Astrocyte (in vitro differentiated cells and primary cell): ENCODE measurements around the gene WDR37. TPM values are rescaled to one million over a fixed set of nuclear protein-coding genes. Genes with fewer than 3 reads are reported as not detected.

Source experiments
- DNase-seq: peaks from one replicate; pipeline ENCODE4 v3.0.0-alpha.2; 2010; ENCODE audit warnings: low read depth
- FAIRE-seq: peaks from 2 replicates; lab custom pipeline; 2011; peaks lifted over from hg19 to GRCh38; lab: Jason Lieb, UNC
- H2AFZ ChIP-seq: 2 replicates; pipeline ENCODE4 v1.6.0; 2012; ENCODE audit warnings: low read depth, low read length, inconsistent platforms
- H3K27ac ChIP-seq: 2 replicates; pipeline ENCODE4 v1.5.1; 2011; ENCODE audit warnings: low read depth, low read length, inconsistent platforms
- H3K27me3 ChIP-seq: 2 replicates; pipeline ENCODE4 v1.6.0; 2011; ENCODE audit warnings: low read length, inconsistent platforms; ENCODE audit not compliant: insufficient read depth
- H3K36me3 ChIP-seq: 2 replicates; pipeline ENCODE4 v1.5.1; 2011; ENCODE audit warnings: low read length, inconsistent platforms; ENCODE audit not compliant: insufficient read depth
- H3K4me1 ChIP-seq: 2 replicates; pipeline ENCODE4 v1.5.1; 2011; ENCODE audit warnings: low read length, inconsistent platforms; ENCODE audit not compliant: insufficient read depth
- H3K4me2 ChIP-seq: 2 replicates; pipeline ENCODE4 v1.6.0; 2012; ENCODE audit warnings: low read length, inconsistent platforms
- H3K4me3 ChIP-seq: 2 replicates; pipeline ENCODE4 v1.5.1; 2011; ENCODE audit warnings: low read depth, mild to moderate bottlenecking, low read length, inconsistent platforms; ENCODE audit not compliant: insufficient read depth
- H3K79me2 ChIP-seq: 2 replicates; pipeline ENCODE4 v1.6.0; 2012; ENCODE audit warnings: mild to moderate bottlenecking, low read length, inconsistent platforms; ENCODE audit not compliant: insufficient read depth
- H3K9ac ChIP-seq: 2 replicates; pipeline ENCODE4 v1.6.0; 2012; ENCODE audit warnings: mild to moderate bottlenecking, low read length, inconsistent platforms
- H3K9me3 ChIP-seq: 2 replicates; pipeline ENCODE4 v1.5.1; 2012; ENCODE audit warnings: low read depth, mild to moderate bottlenecking, low read length, inconsistent platforms; ENCODE audit not compliant: insufficient read depth
- H4K20me1 ChIP-seq: 2 replicates; pipeline ENCODE4 v1.6.0; 2012; ENCODE audit warnings: low read length, inconsistent platforms; ENCODE audit not compliant: insufficient read depth
- H3K27ac Mint-ChIP-seq: one replicate; pipeline ENCODE4 v1.8.0; 2021; ENCODE audit warnings: mild to moderate bottlenecking, mixed read lengths; ENCODE audit not compliant: unreplicated experiment
- H3K27me3 Mint-ChIP-seq: one replicate; pipeline ENCODE4 v1.8.0; 2021; ENCODE audit warnings: low read depth, mixed read lengths; ENCODE audit not compliant: unreplicated experiment
- H3K36me3 Mint-ChIP-seq: one replicate; pipeline ENCODE4 v1.8.0; 2021; ENCODE audit warnings: low read depth, mixed read lengths; ENCODE audit not compliant: unreplicated experiment
- H3K4me1 Mint-ChIP-seq: one replicate; pipeline ENCODE4 v1.8.0; 2021; ENCODE audit warnings: low read depth, mixed read lengths; ENCODE audit not compliant: unreplicated experiment
- H3K4me3 Mint-ChIP-seq: one replicate; pipeline ENCODE4 v1.8.0; 2021; ENCODE audit warnings: mild to moderate bottlenecking, moderate library complexity, mixed read lengths; ENCODE audit not compliant: unreplicated experiment
- H3K9me3 Mint-ChIP-seq: one replicate; pipeline ENCODE4 v1.8.0; 2021; ENCODE audit warnings: mild to moderate bottlenecking, mixed read lengths; ENCODE audit not compliant: unreplicated experiment
- EZH2 ChIP-seq: IDR thresholded peaks from 2 replicates; pipeline ENCODE4 v1.6.1; 2012; ENCODE audit warnings: mild to moderate bottlenecking, low read length, inconsistent platforms; ENCODE audit not compliant: insufficient read depth
- total RNA-seq: library from RNA; stranded (reverse); gene quantifications from 2 replicates; pipeline ENCODE4 v1.2.1, GENCODE V29; 2021
- TF ChIP-seq, protein P1 (sequence below): IDR thresholded peaks from 2 replicates; pipeline ENCODE4 v1.5.1; 2011; ENCODE audit warnings: low read depth, mild to moderate bottlenecking, inconsistent platforms, low read length, moderate library complexity; ENCODE audit not compliant: insufficient read depth

Gene WDR37
- total RNA-seq, 1 donor from 2014 or later, result 22.8 TPM

DNA sequence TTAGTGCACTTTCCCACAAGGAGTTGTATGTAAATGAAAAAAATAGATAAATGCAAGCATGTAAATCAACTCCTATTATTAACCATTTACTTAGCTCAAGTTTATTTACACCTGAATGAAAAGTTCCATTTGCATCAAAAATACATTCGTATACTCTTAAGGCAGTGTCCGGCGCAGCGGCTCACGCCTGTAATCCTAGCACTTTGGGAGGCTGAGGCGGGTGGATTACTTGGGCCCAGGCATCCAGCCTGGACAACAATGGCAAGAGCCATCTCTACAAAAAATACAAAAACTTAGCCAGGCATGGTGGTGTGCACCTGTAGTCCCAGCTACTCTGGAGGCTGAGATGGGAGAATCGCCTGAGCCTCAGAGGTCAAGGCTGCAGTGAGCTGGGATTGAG is 26.3 kb upstream of the WDR37 start:
- Mint-ChIP-seq H3K4me3 (no peak overlapping the region), H3K4me1 (peaks cover 4% of the 10 kb centered on the region), H3K27me3 (no peaks in the 10 kb centered on the region), H3K36me3 (peaks cover 2% of the 10 kb centered on the region), H3K9me3 (no peaks in the 10 kb centered on the region), H3K27ac (no peak overlapping the region)
- Histone ChIP-seq H2AFZ (no peak overlapping the region), H3K79me2 (no peaks in the 10 kb centered on the region), H3K4me2 (no peak overlapping the region), H3K27ac (no peak overlapping the region), H3K27me3 (no peaks in the 10 kb centered on the region), H3K4me3 (no peak overlapping the region), H3K36me3 (no peaks in the 10 kb centered on the region), H3K9me3 (no peaks in the 10 kb centered on the region), H4K20me1 (no peaks in the 10 kb centered on the region), H3K9ac (no peak overlapping the region), H3K4me1 (no peaks in the 10 kb centered on the region)
- FAIRE-seq (no peak), DNase-seq (no peak)
- no peak for TF ChIP-seq EZH2
- TF ChIP-seq, protein P1, sequence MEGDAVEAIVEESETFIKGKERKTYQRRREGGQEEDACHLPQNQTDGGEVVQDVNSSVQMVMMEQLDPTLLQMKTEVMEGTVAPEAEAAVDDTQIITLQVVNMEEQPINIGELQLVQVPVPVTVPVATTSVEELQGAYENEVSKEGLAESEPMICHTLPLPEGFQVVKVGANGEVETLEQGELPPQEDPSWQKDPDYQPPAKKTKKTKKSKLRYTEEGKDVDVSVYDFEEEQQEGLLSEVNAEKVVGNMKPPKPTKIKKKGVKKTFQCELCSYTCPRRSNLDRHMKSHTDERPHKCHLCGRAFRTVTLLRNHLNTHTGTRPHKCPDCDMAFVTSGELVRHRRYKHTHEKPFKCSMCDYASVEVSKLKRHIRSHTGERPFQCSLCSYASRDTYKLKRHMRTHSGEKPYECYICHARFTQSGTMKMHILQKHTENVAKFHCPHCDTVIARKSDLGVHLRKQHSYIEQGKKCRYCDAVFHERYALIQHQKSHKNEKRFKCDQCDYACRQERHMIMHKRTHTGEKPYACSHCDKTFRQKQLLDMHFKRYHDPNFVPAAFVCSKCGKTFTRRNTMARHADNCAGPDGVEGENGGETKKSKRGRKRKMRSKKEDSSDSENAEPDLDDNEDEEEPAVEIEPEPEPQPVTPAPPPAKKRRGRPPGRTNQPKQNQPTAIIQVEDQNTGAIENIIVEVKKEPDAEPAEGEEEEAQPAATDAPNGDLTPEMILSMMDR, result no peak

DNA sequence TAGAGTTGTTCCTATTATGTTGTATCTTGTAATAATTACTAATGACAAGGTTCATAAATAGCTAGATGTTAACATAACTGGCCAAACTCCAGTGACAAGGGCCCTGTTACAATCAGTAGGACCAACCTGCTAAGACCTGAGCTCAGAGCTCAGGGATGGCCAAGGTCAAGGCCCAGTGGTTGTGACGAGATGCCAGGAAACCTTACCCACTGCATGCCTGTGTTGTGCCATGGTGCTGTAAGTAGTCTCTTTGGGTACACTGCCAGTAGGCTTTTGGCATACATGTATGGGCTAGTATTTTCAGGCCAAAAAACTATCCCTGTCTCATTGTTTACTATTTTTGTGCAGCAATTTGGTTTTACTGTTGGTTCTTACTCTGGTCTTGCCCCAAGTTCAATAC is 22.6 kb upstream of the WDR37 start:
- FAIRE-seq (no peak), DNase-seq (no peak)
- H3K4me3 ChIP-seq, result no peak overlapping the region
- no peaks in the 10 kb centered on the region for H3K79me2 ChIP-seq
- no peaks in the 10 kb centered on the region for H3K27me3 ChIP-seq
- H3K9me3 ChIP-seq, result no peaks in the 10 kb centered on the region
- H3K36me3 Mint-ChIP-seq, result peaks cover 6% of the 10 kb centered on the region
- H3K27me3 Mint-ChIP-seq, result no peaks in the 10 kb centered on the region
- H3K27ac Mint-ChIP-seq, result no peak overlapping the region
- no peak for TF ChIP-seq EZH2
- TF ChIP-seq, protein P1, result no peak
- H3K4me3 Mint-ChIP-seq, result no peak overlapping the region
- H4K20me1 ChIP-seq, result peaks cover 3% of the 10 kb centered on the region
- no peak overlapping the region for H2AFZ ChIP-seq
- no peak overlapping the region for H3K4me2 ChIP-seq
- no peak overlapping the region for H3K9ac ChIP-seq
- H3K4me1 Mint-ChIP-seq, result peaks cover 4% of the 10 kb centered on the region
- no peaks in the 10 kb centered on the region for H3K4me1 ChIP-seq
- H3K9me3 Mint-ChIP-seq, result no peaks in the 10 kb centered on the region
- H3K27ac ChIP-seq, result no peak overlapping the region
- H3K36me3 ChIP-seq, result peaks cover 3% of the 10 kb centered on the region

DNA sequence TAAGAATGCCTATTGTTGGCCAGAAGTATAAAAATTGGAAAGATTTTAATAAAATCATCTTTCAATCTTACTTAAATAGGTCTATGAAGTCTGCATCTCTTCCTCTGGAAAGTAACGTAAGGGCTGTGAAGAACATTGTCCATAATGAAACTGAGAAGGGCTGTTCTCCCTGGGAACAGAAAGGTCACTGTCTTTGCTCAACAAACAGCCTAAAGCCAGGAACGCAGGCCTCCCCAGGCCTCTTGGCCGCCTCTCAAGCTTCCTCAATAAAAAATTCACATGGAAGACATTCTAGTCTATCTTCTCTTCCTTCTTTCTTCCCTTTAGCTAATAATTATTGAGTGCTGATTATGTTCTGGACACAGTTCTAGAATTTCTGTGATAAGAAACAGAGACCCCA is 21.4 kb upstream of the WDR37 start:
- FAIRE-seq, result no peak
- Mint-ChIP-seq H3K9me3 (no peaks in the 10 kb centered on the region), H3K36me3 (peaks cover 6% of the 10 kb centered on the region), H3K4me3 (no peak overlapping the region), H3K27ac (peak overlapping the region; percentile 62), H3K4me1 (peaks cover 4% of the 10 kb centered on the region), H3K27me3 (no peaks in the 10 kb centered on the region)
- Histone ChIP-seq H3K79me2 (no peaks in the 10 kb centered on the region), H4K20me1 (peaks cover 3% of the 10 kb centered on the region), H3K9ac (no peak overlapping the region), H3K27me3 (no peaks in the 10 kb centered on the region), H3K4me3 (no peak overlapping the region), H3K4me1 (no peaks in the 10 kb centered on the region), H3K36me3 (peaks cover 11% of the 10 kb centered on the region), H3K27ac (no peak overlapping the region), H3K4me2 (no peak overlapping the region), H3K9me3 (no peaks in the 10 kb centered on the region), H2AFZ (no peak overlapping the region)
- no peak for TF ChIP-seq EZH2
- TF ChIP-seq, protein P1, result no peak
- DNase-seq, result no peak
